NCI-H748 treated with DMSO at 0.1 percent for 48 hours (cell line): ENCODE data around the gene ATP11A.
"Not testable (repeated sequence)": the region's sequence is repeated elsewhere in the genome, so short reads cannot be mapped to it uniquely, and the experiment has no call there.

Source experiments
- DNase-seq: peaks from one replicate; lab custom pipeline; 2025; lab: John Stamatoyannopoulos, UW

Gene ATP11A

DNA sequence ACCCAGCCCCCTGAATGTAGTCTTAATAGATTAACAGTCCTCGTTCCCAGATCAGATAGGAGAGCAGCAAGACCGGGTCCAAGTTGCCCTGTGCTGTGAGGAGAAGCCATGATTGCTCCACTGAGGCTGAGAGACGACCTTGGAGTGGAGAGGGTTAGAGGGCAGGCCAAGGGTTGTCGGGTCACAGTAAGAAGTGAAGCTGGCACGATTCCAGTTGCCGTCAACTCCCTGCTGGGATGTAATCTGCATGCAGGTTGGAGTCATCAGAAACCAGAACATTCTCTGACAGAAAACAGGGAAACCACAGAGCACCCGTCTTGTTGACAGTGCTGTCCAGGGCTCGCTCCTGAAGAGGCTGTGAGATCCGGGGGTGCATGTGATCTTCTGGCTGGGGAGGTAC, 19.0 kb upstream of the ATP11A start:
- DNase-seq: no peak

DNA sequence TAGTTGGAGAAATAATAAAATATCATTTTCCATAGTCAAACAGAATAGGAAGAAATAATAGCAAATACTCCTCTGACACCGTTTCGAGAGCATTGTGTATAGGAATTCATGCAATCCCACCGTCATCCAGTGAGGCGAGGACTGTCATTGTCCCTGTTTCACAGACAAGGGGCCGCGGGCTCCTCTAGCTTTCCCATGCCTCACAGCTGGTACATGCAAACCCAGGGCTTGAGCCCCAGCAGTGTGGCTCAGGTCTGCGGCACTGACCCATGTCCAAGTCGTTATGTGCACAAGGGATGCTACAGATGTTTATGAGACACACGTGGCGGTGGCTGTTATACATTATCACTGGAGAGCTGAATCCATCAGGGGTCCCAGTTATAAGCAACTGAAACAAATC, 18.5 kb upstream of the ATP11A start:
- DNase-seq: no peak

- no peak for DNase-seq
These were observed 17.1 kb upstream of the ATP11A start for GRCh38 chr13:112672651-112673284.

- DNase-seq: no peak
These were observed 15.1 kb upstream of the ATP11A start for GRCh38 chr13:112674412-112675365.

DNA sequence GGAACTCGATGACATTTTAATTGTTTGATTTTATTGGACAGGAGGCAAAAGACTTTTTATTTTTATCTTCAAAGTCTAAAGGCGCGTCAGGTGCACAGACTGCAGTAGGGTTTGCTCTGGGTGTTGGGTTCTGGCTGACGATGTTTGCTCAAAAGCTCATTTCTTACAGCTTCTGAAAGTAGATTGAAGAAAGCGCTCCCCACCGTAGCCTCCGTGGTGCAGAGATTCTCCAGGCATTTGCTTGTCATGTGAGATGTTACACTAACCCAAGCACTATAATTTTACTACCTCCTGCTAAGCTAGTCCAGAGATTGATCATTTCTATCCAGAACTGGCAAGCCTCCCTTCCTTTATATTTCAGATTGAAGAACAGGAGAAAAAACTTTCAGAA, 14.5 kb upstream of the ATP11A start:
- DNase-seq: no peak

- not testable (repeated sequence) for DNase-seq
These were observed 12.3 kb upstream of the ATP11A start for GRCh38 chr13:112677421-112677962.

DNA sequence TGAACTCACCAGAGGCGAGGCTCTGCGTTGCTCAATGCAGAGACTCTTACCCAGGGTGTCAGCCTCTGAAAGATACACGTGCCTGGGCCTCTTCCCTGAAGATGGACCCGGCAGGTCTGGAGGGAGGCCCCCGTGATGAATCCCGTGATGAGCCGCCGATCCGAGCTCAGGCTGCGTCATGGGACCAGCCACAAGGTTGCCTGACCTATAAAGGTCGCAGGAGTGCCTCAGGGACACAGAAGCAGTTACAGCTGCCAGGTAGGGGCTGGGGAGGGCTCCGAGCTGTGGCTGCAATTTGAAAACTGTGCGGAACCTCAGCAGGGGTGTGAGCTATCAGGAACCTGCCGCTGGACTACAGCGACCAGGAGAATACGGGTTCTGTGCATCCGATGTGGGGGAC, 10.5 kb upstream of the ATP11A start:
- DNase-seq: no peak

- no peak for DNase-seq
These were observed 9.7 kb upstream of the ATP11A start for GRCh38 chr13:112679932-112680677.

GRCh38 chr13:112680741-112681360, 9.0 kb upstream of the ATP11A start:
- DNase-seq: no peak

- no peak for DNase-seq
These were observed 6.3 kb upstream of the ATP11A start for GRCh38 chr13:112683581-112683980.

DNA sequence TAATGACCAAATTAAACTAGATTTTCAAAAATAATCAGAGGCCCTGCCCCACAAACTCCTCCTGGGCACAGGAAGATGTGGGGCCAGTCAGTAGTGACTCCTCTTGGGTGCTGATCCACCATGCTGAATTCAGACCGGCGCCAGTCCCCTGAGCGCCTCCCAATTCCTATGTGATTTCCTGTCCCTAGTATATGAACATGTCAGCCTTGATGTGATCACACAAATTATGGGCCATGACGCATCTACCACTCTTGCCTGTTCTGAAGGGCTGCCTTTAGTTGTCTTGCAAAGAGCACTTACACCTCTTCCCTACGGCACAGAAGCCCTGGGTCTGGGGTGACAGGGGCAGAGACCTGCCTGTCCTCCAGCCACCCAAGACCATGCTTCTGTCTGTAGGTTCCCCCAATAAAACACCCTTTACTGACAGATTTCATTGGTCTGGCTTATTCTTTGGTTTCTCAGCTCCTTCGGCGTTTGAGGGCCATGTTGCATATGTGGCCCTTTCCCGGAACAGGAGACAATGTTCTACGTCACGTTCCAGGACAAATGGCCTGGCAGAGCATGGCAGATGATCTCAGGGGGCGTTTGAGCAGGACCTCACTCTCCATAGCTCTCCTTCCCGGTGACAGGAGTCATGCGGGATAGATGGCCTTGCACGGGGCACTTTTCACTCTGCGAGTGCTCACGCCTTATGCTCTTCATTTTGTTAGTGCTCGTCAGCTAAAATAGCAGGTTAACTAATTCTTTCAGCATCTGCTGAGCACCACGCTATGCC, 5.6 kb upstream of the ATP11A start:
- DNase-seq: no peak

DNA sequence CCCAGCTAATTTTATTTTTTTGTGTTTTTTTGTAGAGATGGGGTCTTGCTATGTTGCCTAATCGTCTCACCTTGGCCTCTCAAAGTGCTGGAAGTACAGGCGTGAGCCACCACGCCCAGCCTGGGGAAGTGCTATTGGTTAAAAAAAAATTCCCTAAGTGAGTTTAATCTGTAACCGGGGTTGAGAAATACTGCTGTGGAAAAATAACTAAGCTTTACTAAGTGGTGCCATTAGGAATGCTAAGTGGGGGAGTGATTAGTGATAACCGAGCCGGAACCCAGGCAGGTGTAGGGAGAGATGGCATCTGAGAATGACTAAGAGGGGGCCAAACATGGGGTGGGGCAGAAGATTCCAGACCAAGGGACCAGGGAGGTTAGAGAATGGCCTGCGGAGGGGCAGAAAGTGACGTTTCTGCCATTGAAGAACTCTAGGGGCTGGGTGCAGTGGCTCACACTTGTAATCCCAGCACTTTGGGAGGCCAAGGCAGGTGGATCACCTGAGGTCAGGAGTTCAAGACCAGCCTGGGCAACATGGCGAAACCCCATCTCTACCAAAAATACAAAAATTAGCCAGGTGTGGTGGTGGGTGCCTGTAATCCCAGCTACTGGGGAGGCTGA, 4.5 kb upstream of the ATP11A start:
- not testable (repeated sequence) for DNase-seq

DNA sequence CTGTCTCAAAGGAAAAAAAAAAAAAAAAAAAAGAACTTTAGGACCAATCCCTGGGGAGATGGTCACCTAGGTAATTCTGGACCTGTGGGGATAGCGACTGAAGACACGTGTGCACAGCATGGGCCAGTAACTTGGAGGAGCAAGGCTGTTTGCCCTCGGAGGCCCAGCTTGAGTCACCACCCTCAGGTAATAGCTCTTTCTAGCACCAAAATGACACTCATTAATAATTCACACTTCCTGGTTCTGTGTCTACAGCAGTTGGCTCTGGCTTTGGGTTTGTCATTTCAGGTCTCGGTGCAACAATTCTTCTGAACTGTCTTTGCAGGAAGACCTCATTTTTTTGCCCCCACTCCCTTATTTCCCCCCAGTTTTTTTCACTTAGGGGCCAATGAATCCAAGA, 3.9 kb upstream of the ATP11A start:
- no peak for DNase-seq

- DNase-seq: no peak
These were observed 3.5 kb upstream of the ATP11A start for GRCh38 chr13:112686364-112686763.

DNA sequence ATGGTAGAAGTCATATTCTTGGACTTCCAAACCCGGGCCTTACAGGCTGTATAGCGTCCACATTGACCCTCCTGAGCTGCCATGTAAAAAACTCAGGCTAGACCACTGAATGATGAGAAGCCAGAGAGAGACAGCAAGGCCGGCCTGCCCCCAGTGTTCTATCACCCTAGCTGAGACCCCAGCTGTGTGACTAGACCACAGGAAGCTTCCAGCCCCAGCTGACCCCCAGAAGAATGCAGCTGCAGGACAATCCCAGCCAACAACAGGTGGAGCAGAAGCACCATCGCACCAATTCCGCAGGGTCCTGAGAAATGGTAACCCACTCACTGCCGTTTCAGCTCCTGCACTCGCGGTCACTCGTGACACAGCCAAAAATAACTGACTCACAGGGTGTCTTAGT, 2.9 kb upstream of the ATP11A start:
- DNase-seq: no peak

DNA sequence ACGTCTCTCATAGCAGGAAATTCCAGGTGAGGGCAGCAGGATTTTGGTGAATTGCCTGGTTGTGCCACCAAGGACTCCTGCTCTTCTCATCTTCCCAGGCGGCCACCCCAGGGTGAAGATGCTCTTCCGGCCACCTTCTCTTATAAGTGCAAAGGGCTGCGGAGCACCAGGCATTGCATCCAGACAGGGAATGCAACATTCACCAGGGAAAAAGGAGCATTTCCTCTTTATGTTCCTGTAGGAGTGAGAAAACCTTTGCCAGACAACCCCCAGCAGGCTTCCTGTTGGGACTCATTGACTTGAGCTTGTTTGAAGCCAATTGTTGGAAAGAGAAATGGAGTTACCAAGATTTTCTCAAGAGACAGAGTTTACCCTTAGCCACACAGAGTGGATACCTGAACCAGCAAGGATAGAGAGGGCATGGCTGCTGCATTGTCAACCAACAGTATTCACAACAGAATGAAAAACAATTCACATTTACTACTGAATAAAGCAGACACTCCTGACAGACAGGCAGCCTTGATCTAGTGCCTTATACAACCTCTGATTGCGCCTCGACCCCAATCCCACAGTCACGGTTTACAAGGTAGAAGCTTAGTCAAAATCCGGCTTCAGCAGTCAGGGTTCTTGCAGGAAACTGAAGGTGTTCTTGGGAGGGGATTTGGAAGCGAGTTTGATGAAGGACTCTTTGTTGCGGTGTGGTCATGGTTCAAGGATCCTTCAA, 1.8 kb upstream of the ATP11A start:
- no peak for DNase-seq

GRCh38 chr13:112688560-112689302, 1.1 kb upstream of the ATP11A start:
- DNase-seq: peak; percentile 12

- no peak for DNase-seq
These were observed 568 bp downstream of the ATP11A start for GRCh38 chr13:112690283-112690929.

GRCh38 chr13:112692104-112692503, 2.3 kb downstream of the ATP11A start:
- DNase-seq: no peak
